Measurements from ENCODE around the gene PFDN4. TPM values are rescaled to one million over a fixed set of nuclear protein-coding genes. Genes with fewer than 3 reads are reported as not detected.

PFDN4 gene
- total and polyA plus RNA-seq, 2 of the 13 experiments (the other 11 are each of a cell fraction or from before 2014, with no cell fraction given), result 59.8 to 227 TPM

DNA sequence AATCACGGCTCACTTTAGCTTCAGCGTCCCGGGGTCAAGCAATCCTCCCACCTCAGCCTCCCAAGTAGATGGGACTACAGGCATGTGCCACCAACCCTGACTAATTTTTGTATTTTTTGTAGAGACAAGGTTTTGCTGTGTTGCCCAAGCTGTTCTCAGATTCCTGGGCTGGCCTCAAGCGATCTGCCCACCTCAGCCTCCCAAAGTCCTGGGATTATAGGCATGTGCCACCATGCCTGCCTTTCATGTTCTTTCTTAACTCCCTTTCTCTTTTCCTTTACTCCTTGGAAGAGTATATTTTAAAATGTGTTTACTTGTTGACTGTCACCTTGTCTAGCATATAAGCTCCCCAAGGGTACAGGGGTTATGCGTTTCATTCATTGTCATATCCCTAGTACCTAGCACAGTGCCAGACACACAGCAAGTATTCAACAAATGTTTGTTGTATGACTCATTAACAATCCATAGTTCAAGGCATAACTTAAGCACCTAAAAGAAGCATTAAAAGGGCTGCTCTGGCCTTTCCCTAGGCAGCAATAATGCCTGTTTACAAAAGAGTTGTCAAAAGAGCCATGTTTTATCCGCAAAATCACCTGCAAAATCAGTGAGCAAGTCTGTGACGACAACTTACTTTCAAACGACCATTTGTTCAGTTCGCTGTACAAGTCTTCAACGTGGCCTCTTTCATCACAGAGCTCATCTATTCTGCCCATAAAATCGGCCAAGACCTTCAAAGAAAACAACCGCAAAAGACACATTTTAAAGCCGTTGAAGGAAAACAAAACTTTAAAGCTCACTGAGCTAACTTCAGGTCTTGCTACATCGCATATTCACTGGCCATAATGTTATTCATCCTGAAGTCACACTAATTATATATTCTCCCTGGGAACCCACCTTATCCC, 38.7 kb upstream of the PFDN4 start:
- WGBS (ENCODE audit: low lambda C conversion rate), result 69% methylated on average over 14 of the region's 14 CpGs
- Histone ChIP-seq H3K9me3 (ENCODE audit: low read length) (no peaks in the 10 kb centered on the region), H4K20me1 (ENCODE audit: insufficient read depth, low read length) (no peaks in the 10 kb centered on the region), H2AFZ (ENCODE audit: low read length) (no peak overlapping the region), H3K4me1 (ENCODE audit: insufficient read depth, low read length) (peaks cover 55% of the 10 kb centered on the region), H3K27me3 (ENCODE audit: control insufficient read depth in 1 of 2, insufficient read depth in 2 of 2, low read length in 2 of 2) (no peaks in the 10 kb centered on the region), H3K79me2 (ENCODE audit: insufficient read depth, low read length) (no peaks in the 10 kb centered on the region), H3K4me3 (replicated peaks in 1 of 3; ENCODE audit: insufficient read depth in 1 of 3, low read depth in 2 of 3, low read length in 3 of 3) (no peak overlapping the region), H3K4me2 (ENCODE audit: low read depth, low read length) (no peak overlapping the region), H3K36me3 (replicated peaks in 1 of 2; ENCODE audit: control insufficient read depth in 1 of 2, insufficient read depth in 2 of 2, low read length in 2 of 2) (no peaks in the 10 kb centered on the region), H3K9ac (ENCODE audit: insufficient read depth, low read depth, low read length) (0 out of 2 replicates have a peak overlapping the region, but pooled peaks have one; percentile 0), H3K27ac (ENCODE audit: extremely low read length, insufficient read depth, low read length) (no peak overlapping the region)
- peak; percentile 77 for DNase-seq (ENCODE audit: low spot score)
- in situ Hi-C loops (cut with HindIII; ENCODE audit: extremely low pct_ligation_motif_present, low pct_unique_long_range_greater_than_20kb) (no loop called here), intact Hi-C loops (cut with micrococcal nuclease; ENCODE audit: unreplicated experiment) (loop anchor here (2.0 kb wide), 1 partner anchor 36 kb away; no protein-coding TSS in a partner anchor)
- ATAC-seq, result peak; percentile 26; the same call in 2 of the 3 replicates
- ChIA-PET CTCF (ENCODE audit: low intra/inter-chr PET ratio, low total read pairs) (no interaction called here), POLR2A (interaction anchor here (0.9 to 3.9 kb wide), 4 partner anchors 8 to 65 kb away, joined by 5 to 19 read pairs (median 10); no protein-coding TSS in a partner anchor)
- BruUV-seq (replicated peaks), result no TSS peak
- no peak for FAIRE-seq
- TF ChIP-seq ZMYM4 (CRISPR knock-in tag; IDR thresholded peaks at IDR 0.05) (no peak), TEAD3 (CRISPR knock-in tag; optimal IDR thresholded peaks at IDR 0.05; ENCODE audit: borderline replicate concordance) (peak; percentile 69), FOXM1 (CRISPR knock-in tag; IDR thresholded peaks at IDR 0.05) (no peak), ZNF3 (CRISPR knock-in tag; IDR thresholded peaks at IDR 0.05) (peak; percentile 96), ISX (CRISPR knock-in tag; conservative IDR thresholded peaks at IDR 0.05) (no peak), CREB1 (IDR thresholded peaks at IDR 0.05) (peak; percentile 22; the same call in 1 of the 2 replicates), CREB1 (CRISPR knock-in tag; IDR thresholded peaks at IDR 0.05) (no peak), FOXA1 (IDR thresholded peaks at IDR 0.05) (no peak), FOXA1 (CRISPR knock-in tag; IDR thresholded peaks at IDR 0.05) (peak; percentile 54), POGZ (CRISPR knock-in tag; IDR thresholded peaks at IDR 0.05) (no peak), BCL6 (CRISPR knock-in tag; IDR thresholded peaks at IDR 0.05) (peak; percentile 33; the same call in 1 of the 2 replicates), NBN (conservative IDR thresholded peaks at IDR 0.05) (no peak), ZNF12 (CRISPR knock-in tag; IDR thresholded peaks at IDR 0.05) (no peak)
- TF ChIP-seq, protein P1, sequence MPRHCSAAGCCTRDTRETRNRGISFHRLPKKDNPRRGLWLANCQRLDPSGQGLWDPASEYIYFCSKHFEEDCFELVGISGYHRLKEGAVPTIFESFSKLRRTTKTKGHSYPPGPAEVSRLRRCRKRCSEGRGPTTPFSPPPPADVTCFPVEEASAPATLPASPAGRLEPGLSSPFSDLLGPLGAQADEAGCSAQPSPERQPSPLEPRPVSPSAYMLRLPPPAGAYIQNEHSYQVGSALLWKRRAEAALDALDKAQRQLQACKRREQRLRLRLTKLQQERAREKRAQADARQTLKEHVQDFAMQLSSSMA (CRISPR knock-in tag; IDR thresholded peaks at IDR 0.05), result no peak
- TF ChIP-seq, protein P2, sequence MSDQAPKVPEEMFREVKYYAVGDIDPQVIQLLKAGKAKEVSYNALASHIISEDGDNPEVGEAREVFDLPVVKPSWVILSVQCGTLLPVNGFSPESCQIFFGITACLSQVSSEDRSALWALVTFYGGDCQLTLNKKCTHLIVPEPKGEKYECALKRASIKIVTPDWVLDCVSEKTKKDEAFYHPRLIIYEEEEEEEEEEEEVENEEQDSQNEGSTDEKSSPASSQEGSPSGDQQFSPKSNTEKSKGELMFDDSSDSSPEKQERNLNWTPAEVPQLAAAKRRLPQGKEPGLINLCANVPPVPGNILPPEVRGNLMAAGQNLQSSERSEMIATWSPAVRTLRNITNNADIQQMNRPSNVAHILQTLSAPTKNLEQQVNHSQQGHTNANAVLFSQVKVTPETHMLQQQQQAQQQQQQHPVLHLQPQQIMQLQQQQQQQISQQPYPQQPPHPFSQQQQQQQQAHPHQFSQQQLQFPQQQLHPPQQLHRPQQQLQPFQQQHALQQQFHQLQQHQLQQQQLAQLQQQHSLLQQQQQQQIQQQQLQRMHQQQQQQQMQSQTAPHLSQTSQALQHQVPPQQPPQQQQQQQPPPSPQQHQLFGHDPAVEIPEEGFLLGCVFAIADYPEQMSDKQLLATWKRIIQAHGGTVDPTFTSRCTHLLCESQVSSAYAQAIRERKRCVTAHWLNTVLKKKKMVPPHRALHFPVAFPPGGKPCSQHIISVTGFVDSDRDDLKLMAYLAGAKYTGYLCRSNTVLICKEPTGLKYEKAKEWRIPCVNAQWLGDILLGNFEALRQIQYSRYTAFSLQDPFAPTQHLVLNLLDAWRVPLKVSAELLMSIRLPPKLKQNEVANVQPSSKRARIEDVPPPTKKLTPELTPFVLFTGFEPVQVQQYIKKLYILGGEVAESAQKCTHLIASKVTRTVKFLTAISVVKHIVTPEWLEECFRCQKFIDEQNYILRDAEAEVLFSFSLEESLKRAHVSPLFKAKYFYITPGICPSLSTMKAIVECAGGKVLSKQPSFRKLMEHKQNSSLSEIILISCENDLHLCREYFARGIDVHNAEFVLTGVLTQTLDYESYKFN (CRISPR knock-in tag; conservative IDR thresholded peaks at IDR 0.05), result 0 out of 2 replicates have a peak, but pooled peaks have one; percentile 16
- TF ChIP-seq, protein P3, sequence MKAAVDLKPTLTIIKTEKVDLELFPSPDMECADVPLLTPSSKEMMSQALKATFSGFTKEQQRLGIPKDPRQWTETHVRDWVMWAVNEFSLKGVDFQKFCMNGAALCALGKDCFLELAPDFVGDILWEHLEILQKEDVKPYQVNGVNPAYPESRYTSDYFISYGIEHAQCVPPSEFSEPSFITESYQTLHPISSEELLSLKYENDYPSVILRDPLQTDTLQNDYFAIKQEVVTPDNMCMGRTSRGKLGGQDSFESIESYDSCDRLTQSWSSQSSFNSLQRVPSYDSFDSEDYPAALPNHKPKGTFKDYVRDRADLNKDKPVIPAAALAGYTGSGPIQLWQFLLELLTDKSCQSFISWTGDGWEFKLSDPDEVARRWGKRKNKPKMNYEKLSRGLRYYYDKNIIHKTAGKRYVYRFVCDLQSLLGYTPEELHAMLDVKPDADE (CRISPR knock-in tag; IDR thresholded peaks at IDR 0.05), result no peak
- TF ChIP-seq, protein P4, sequence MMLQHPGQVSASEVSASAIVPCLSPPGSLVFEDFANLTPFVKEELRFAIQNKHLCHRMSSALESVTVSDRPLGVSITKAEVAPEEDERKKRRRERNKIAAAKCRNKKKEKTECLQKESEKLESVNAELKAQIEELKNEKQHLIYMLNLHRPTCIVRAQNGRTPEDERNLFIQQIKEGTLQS (CRISPR knock-in tag; IDR thresholded peaks at IDR 0.05), result peak; percentile 63; the same call in 1 of the 2 replicates
- TF ChIP-seq, protein P5, sequence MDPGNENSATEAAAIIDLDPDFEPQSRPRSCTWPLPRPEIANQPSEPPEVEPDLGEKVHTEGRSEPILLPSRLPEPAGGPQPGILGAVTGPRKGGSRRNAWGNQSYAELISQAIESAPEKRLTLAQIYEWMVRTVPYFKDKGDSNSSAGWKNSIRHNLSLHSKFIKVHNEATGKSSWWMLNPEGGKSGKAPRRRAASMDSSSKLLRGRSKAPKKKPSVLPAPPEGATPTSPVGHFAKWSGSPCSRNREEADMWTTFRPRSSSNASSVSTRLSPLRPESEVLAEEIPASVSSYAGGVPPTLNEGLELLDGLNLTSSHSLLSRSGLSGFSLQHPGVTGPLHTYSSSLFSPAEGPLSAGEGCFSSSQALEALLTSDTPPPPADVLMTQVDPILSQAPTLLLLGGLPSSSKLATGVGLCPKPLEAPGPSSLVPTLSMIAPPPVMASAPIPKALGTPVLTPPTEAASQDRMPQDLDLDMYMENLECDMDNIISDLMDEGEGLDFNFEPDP (CRISPR knock-in tag; conservative IDR thresholded peaks at IDR 0.05), result peak; percentile 94; the same call in 1 of the 2 replicates
